ENCODE data around the gene MIS12. TPM values are rescaled to one million over a fixed set of nuclear protein-coding genes. Genes with fewer than 3 reads are reported as not detected.

Gene MIS12
- total and polyA plus RNA-seq, 2 of the 13 experiments (the other 11 are each of a cell fraction or from before 2014, with no cell fraction given) = 13.4 to 28.0 TPM

- Histone ChIP-seq H3K79me2 (ENCODE audit: insufficient read depth, low read length) (no peaks in the 10 kb centered on the region), H4K20me1 (ENCODE audit: insufficient read depth, low read length) (no peaks in the 10 kb centered on the region), H3K36me3 (replicated peaks in 1 of 2; ENCODE audit: control insufficient read depth in 1 of 2, insufficient read depth in 2 of 2, low read length in 2 of 2) (no peaks in the 10 kb centered on the region), H3K4me1 (ENCODE audit: insufficient read depth, low read length) (no peaks in the 10 kb centered on the region), H3K9me3 (ENCODE audit: low read length) (no peaks in the 10 kb centered on the region), H3K4me2 (ENCODE audit: low read depth, low read length) (no peak overlapping the region), H3K9ac (ENCODE audit: insufficient read depth, low read depth, low read length) (no peak overlapping the region), H3K27ac (ENCODE audit: extremely low read length, insufficient read depth, low read length) (no peak overlapping the region), H3K4me3 (replicated peaks in 1 of 3; ENCODE audit: insufficient read depth in 1 of 3, low read depth in 2 of 3, low read length in 3 of 3) (no peak overlapping the region), H3K27me3 (ENCODE audit: control insufficient read depth in 1 of 2, insufficient read depth in 2 of 2, low read length in 2 of 2) (peaks cover 1 to 16% of the 10 kb centered on the region in 2 experiments; a peak in 3 of 5 replicates), H2AFZ (ENCODE audit: low read length) (no peak overlapping the region)
- ChIA-PET CTCF (ENCODE audit: low intra/inter-chr PET ratio, low total read pairs) (no interaction called here), POLR2A (no interaction called here)
- DNase-seq (ENCODE audit: low spot score) (no peak), ATAC-seq (no peak), FAIRE-seq (no peak)
- intact Hi-C loops (cut with micrococcal nuclease; ENCODE audit: unreplicated experiment) (no loop called here), in situ Hi-C loops (cut with HindIII; ENCODE audit: extremely low pct_ligation_motif_present, low pct_unique_long_range_greater_than_20kb) (no loop called here)
- BruUV-seq (replicated peaks) = no TSS peak
- 35% methylated on average over 13 of the region's 18 CpGs for WGBS (ENCODE audit: low lambda C conversion rate)
- TF ChIP-seq CREM (IDR thresholded peaks at IDR 0.05) = no peak
- TF ChIP-seq CREM (CRISPR knock-in tag; IDR thresholded peaks at IDR 0.05) = no peak
- no peak for TF ChIP-seq ARHGAP35 (CRISPR knock-in tag; IDR thresholded peaks at IDR 0.05; ENCODE audit: borderline replicate concordance)
- TF ChIP-seq ZFP62 (CRISPR knock-in tag; IDR thresholded peaks at IDR 0.05) = no peak
- TF ChIP-seq, protein P1, sequence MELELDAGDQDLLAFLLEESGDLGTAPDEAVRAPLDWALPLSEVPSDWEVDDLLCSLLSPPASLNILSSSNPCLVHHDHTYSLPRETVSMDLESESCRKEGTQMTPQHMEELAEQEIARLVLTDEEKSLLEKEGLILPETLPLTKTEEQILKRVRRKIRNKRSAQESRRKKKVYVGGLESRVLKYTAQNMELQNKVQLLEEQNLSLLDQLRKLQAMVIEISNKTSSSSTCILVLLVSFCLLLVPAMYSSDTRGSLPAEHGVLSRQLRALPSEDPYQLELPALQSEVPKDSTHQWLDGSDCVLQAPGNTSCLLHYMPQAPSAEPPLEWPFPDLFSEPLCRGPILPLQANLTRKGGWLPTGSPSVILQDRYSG (CRISPR knock-in tag; IDR thresholded peaks at IDR 0.05) = no peak
- TF ChIP-seq, protein P2, sequence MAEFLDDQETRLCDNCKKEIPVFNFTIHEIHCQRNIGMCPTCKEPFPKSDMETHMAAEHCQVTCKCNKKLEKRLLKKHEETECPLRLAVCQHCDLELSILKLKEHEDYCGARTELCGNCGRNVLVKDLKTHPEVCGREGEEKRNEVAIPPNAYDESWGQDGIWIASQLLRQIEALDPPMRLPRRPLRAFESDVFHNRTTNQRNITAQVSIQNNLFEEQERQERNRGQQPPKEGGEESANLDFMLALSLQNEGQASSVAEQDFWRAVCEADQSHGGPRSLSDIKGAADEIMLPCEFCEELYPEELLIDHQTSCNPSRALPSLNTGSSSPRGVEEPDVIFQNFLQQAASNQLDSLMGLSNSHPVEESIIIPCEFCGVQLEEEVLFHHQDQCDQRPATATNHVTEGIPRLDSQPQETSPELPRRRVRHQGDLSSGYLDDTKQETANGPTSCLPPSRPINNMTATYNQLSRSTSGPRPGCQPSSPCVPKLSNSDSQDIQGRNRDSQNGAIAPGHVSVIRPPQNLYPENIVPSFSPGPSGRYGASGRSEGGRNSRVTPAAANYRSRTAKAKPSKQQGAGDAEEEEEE (CRISPR knock-in tag; IDR thresholded peaks at IDR 0.05; ENCODE audit: borderline replicate concordance) = no peak
- TF ChIP-seq POLR2A (IDR thresholded peaks at IDR 0.05; ENCODE audit: insufficient read depth in 1 of 2, low read depth in 2 of 2, low read length in 2 of 2) = no peak
- no peak for TF ChIP-seq RAD21 (CRISPR knock-in tag; IDR thresholded peaks at IDR 0.05)
- TF ChIP-seq AGO1 (IDR thresholded peaks at IDR 0.05; ENCODE audit: low read depth, low read length, poor library complexity, severe bottlenecking) = no peak
- TF ChIP-seq IRF1 (CRISPR knock-in tag; IDR thresholded peaks at IDR 0.05; ENCODE audit: low read depth) = no peak
- TF ChIP-seq ZSCAN12 (CRISPR knock-in tag; IDR thresholded peaks at IDR 0.05) = no peak
- no peak for TF ChIP-seq HMGA1 (CRISPR knock-in tag; conservative IDR thresholded peaks at IDR 0.05)
- TF ChIP-seq ZNF713 (CRISPR knock-in tag; IDR thresholded peaks at IDR 0.05) = no peak
- TF ChIP-seq, protein P3, sequence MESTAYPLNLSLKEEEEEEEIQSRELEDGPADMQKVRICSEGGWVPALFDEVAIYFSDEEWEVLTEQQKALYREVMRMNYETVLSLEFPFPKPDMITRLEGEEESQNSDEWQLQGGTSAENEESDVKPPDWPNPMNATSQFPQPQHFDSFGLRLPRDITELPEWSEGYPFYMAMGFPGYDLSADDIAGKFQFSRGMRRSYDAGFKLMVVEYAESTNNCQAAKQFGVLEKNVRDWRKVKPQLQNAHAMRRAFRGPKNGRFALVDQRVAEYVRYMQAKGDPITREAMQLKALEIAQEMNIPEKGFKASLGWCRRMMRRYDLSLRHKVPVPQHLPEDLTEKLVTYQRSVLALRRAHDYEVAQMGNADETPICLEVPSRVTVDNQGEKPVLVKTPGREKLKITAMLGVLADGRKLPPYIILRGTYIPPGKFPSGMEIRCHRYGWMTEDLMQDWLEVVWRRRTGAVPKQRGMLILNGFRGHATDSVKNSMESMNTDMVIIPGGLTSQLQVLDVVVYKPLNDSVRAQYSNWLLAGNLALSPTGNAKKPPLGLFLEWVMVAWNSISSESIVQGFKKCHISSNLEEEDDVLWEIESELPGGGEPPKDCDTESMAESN (CRISPR knock-in tag; conservative IDR thresholded peaks at IDR 0.05) = no peak
- TF ChIP-seq SMAD3 (CRISPR knock-in tag; IDR thresholded peaks at IDR 0.05) = no peak
- no peak for TF ChIP-seq PHF5A (CRISPR knock-in tag; IDR thresholded peaks at IDR 0.05; ENCODE audit: low read depth, unreplicated experiment)
- no peak for TF ChIP-seq ZNF496 (CRISPR knock-in tag; IDR thresholded peaks at IDR 0.05; ENCODE audit: insufficient replicate concordance)
- no peak for TF ChIP-seq SIN3A (IDR thresholded peaks at IDR 0.05; ENCODE audit: borderline replicate concordance, low read depth, low read length)
These were observed 47.3 kb downstream of the MIS12 start for GRCh38 chr17:5533486-5534315.

Data from HepG2 (cell line).